ENCODE data around the gene FCHSD2. TPM values are rescaled to one million over a fixed set of nuclear protein-coding genes. Genes with fewer than 3 reads are reported as not detected.
"Not testable (repeated sequence)": the region's sequence is repeated elsewhere in the genome, so short reads cannot be mapped to it uniquely, and the experiment has no call there.

Gene FCHSD2
- total and polyA plus RNA-seq, 9 donors = 18.6 to 68.5 (median 53.8) TPM

DNA sequence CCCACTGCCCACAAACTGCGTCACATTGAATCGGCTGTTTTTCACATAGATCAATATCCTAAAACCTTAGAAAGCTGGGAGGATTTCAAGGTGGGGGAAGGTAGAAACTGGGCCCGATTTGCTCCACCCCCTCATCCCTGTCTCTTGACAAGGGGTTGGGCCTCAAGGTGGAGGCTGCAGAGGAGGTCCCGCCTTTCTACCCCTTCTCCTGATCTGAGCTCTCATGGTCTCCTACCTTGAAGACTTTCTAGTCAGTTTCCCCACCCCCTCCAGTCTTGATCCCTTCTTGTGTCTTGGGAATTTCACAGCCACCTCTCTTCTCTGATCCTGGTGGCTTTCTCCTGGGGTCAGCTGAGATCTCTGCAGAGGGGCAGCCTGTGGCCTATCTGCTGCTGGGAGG is 343.8 kb downstream of the FCHSD2 start:
- no peaks in the 10 kb centered on the region for H3K9me3 ChIP-seq
- H3K4me1 ChIP-seq (ENCODE audit: insufficient read depth) = no peaks in the 10 kb centered on the region
- TF ChIP-seq POLR2A (IDR thresholded peaks at IDR 0.05) = no peak
- TF ChIP-seq, protein P1, sequence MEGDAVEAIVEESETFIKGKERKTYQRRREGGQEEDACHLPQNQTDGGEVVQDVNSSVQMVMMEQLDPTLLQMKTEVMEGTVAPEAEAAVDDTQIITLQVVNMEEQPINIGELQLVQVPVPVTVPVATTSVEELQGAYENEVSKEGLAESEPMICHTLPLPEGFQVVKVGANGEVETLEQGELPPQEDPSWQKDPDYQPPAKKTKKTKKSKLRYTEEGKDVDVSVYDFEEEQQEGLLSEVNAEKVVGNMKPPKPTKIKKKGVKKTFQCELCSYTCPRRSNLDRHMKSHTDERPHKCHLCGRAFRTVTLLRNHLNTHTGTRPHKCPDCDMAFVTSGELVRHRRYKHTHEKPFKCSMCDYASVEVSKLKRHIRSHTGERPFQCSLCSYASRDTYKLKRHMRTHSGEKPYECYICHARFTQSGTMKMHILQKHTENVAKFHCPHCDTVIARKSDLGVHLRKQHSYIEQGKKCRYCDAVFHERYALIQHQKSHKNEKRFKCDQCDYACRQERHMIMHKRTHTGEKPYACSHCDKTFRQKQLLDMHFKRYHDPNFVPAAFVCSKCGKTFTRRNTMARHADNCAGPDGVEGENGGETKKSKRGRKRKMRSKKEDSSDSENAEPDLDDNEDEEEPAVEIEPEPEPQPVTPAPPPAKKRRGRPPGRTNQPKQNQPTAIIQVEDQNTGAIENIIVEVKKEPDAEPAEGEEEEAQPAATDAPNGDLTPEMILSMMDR (IDR thresholded peaks at IDR 0.05) = no peak
- no peak for TF ChIP-seq EP300 (IDR thresholded peaks at IDR 0.05)
- H3K36me3 ChIP-seq = no peaks in the 10 kb centered on the region
- 75 to 82% (median 79%) methylated on average over 4 of the region's 4 CpGs for WGBS, 3 donors
- no peak overlapping the region for H3K4me3 ChIP-seq
- intact Hi-C loops (cut with DNase I) = loop anchor here in 1 of 4 donors (5.0 kb wide), 1 partner anchor 71 kb away; no protein-coding TSS in a partner anchor
- no peaks in the 10 kb centered on the region for H3K27me3 ChIP-seq
- H3K27ac ChIP-seq = no peak overlapping the region
- DNase-seq = no peak

DNA sequence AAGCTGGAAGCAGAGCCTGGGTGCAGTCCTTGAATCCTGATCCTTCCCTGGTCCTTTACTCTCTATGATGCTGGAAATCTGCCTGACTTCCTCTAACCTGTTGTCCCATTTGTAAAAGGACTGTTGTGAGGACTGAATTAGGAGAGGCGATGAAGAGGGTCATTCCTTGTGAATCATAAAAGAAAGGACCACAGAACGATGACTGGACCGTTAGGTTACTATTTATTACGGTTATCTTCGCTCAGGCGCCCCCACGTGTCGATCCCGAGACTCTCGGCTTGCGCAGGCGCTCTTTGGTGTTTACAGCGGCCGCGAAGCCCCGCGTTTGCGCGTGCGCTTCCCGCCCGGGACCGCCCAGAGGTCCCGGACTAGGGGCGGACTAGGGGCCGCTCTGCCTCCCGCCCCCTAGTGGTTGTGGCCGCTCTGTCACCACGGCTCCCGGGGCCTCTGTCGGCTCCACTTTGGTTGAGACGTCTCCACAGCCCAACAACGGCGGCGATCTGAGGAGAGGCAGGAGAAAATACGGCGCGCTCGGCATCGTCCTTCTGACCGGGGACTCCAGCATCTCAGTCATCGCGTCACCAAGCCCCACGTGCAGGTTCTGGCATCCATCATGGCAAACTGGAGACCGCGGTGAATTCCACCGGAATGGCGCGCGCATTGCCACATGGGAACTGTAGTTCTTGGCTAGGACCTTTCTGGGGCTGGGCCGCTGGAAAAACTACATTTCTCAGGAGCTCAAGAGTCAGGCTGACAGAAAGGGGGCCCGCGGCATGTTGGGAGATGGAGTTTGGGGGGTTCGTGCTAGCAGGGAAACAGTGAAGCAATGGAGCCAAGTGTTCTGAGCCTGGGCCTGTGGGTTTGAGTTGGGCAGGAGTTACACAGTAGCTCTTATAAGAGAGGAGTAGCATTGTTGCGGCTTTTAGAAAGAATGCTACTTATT is 348.4 kb downstream of the FCHSD2 start, which contains the start of gene STARD10:
STARD10 (minus strand) TSS at position 623 of the 943 bp plus-strand sequence. CDS start 12,866 bp downstream, outside the sequence.
- H3K36me3 ChIP-seq = no peaks in the 10 kb centered on the region
- peaks cover 8% of the 10 kb centered on the region for H3K4me1 ChIP-seq (ENCODE audit: insufficient read depth)
- no peaks in the 10 kb centered on the region for H3K9me3 ChIP-seq
- DNase-seq = peak; percentile 95 to 98 (median 97)
- 1 to 2% (median 1%) methylated on average over 50 to 55 of the region's 55 CpGs for WGBS, 3 donors
- peak within 1 kb of the TSS; percentile 72 to 89 for H3K27ac ChIP-seq
- TF ChIP-seq POLR2A (IDR thresholded peaks at IDR 0.05) (peak; percentile 57), EP300 (IDR thresholded peaks at IDR 0.05) (peak; percentile 49)
- TF ChIP-seq, protein P1 (IDR thresholded peaks at IDR 0.05) = peak; percentile 97 to 100 (median 100)
- H3K4me3 ChIP-seq = peak within 1 kb of the TSS; percentile 69
- H3K27me3 ChIP-seq = no peaks in the 10 kb centered on the region
- intact Hi-C loops (cut with DNase I) = loop anchor here in 3 of 4 donors (5.0 kb wide), 2 partner anchors 66 to 71 kb away; no protein-coding TSS in a partner anchor

DNA sequence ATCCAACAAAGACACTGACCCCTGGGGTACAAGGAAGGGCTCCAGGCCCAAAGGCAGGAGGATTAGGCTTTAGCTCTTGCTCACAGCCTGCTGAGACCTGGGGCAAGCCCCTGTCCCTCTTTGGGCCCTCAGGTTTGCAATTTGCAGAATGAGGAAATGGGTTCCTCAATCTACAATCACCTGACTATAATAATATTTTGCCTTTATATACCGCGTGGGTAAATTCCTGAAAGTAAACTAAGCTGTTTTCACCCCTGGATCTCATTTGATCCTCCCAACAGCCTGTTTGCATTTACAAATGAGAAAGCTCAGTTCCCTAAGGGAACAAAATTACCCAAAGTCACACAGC is 349.1 kb downstream of the FCHSD2 start:
- Histone ChIP-seq H3K27me3 (no peaks in the 10 kb centered on the region), H3K27ac (peak overlapping the region; percentile 72 to 89), H3K36me3 (no peaks in the 10 kb centered on the region), H3K9me3 (no peaks in the 10 kb centered on the region), H3K4me1 (ENCODE audit: insufficient read depth) (peaks cover 8% of the 10 kb centered on the region), H3K4me3 (peak overlapping the region; percentile 69)
- WGBS, 3 donors = 23 to 45% (median 36%) methylated on average over 2 of the region's 2 CpGs
- intact Hi-C loops (cut with DNase I) = loop anchor here in 3 of 4 donors (5.0 kb wide), 2 partner anchors 66 to 71 kb away; no protein-coding TSS in a partner anchor
- TF ChIP-seq EP300 (IDR thresholded peaks at IDR 0.05) (no peak), POLR2A (IDR thresholded peaks at IDR 0.05) (no peak)
- TF ChIP-seq, protein P1 (IDR thresholded peaks at IDR 0.05) = no peak
- DNase-seq = no peak

DNA sequence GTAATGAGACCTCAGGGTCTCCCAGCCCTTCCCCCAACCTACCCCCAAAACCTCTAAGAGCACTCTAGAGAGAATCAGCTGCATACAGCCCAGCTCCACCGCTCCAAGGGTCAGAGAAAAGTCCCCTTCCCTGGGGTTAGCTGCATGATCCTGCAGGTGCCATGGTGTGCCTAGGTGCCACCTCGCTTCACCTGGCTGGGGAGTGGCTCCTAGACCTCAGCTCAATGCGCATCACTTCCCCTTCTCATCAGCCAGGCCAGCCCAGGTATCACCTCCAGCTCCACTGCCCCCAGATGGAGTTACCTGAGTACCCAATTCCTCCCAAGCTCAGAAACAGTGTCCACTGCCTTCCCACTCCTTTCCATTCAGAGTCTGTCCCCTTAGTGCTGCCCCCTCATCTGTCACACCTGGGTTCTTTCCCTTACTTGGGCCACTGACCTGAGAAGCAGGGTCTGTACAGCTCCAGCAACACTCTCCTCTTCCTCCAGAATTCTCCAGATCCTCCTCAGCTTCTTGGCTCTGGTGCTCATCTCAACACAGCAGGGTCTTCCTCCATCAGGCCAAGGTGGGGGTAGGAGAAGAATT is 349.6 kb downstream of the FCHSD2 start:
- peaks cover 8% of the 10 kb centered on the region for H3K4me1 ChIP-seq (ENCODE audit: insufficient read depth)
- intact Hi-C loops (cut with DNase I) = loop anchor here in 3 of 4 donors (5.0 kb wide), 2 partner anchors 65 to 70 kb away; no protein-coding TSS in a partner anchor
- H3K27ac ChIP-seq = peak overlapping the region; percentile 72 to 89
- WGBS, 3 donors = 93 to 100% (median 97%) methylated on average over 3 of the region's 3 CpGs
- TF ChIP-seq, protein P1 (IDR thresholded peaks at IDR 0.05) = no peak
- TF ChIP-seq POLR2A (IDR thresholded peaks at IDR 0.05) (no peak), EP300 (IDR thresholded peaks at IDR 0.05) (no peak)
- peak in 1 of 5 donors; percentile 36 for DNase-seq
- no peaks in the 10 kb centered on the region for H3K27me3 ChIP-seq
- H3K36me3 ChIP-seq = no peaks in the 10 kb centered on the region
- H3K4me3 ChIP-seq = no peak overlapping the region
- H3K9me3 ChIP-seq = no peaks in the 10 kb centered on the region

DNA sequence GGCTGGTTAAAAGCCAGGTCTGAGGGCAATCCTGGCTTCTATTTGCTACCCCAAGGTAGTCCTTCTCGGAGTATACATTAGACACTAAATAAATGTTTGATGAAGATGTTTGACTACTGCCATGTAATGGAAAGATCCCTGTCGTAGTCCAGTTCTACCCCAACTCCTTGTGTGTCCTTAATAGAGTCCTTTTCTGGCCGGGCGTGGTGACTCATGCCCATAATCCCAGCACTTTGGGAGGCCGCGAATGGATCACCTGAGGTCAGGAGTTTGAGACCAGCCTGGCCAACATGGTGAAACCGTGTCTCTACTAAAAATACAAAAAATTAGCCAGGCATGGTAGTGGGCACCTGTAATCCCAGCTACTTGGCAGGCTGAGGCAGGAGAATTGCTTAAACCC is 350.9 kb downstream of the FCHSD2 start:
- H3K4me1 ChIP-seq (ENCODE audit: insufficient read depth); H3K27me3 ChIP-seq; H3K36me3 ChIP-seq; H3K27ac ChIP-seq; H3K9me3 ChIP-seq; DNase-seq; H3K4me3 ChIP-seq: not testable (repeated sequence)
- intact Hi-C loops (cut with DNase I) = loop anchor here in 3 of 4 donors (5.0 kb wide), 2 partner anchors 64 to 69 kb away; no protein-coding TSS in a partner anchor
- 92% methylated on average over 7 of the region's 7 CpGs for WGBS, 3 donors
